Measurements from ENCODE around the gene SKIDA1.

The SKIDA1 gene

GRCh38 chr10:21506351-21506750 is 19.1 kb downstream of the SKIDA1 start:
- no peak for TF ChIP-seq REST (IDR thresholded peaks at IDR 0.05; ENCODE audit: insufficient read depth in 1 of 2, low read depth in 2 of 2, low read length in 2 of 2)
- no peak for TF ChIP-seq SIN3A (IDR thresholded peaks at IDR 0.05; ENCODE audit: borderline replicate concordance, insufficient read depth, low read length)
- TF ChIP-seq FOXP2 (optimal IDR thresholded peaks at IDR 0.05; ENCODE audit: borderline replicate concordance, extremely low read depth, extremely low read length, insufficient read depth) = no peak
- no peak for TF ChIP-seq TAF1 (IDR thresholded peaks at IDR 0.05; ENCODE audit: borderline replicate concordance, insufficient read depth, low read length)
- no peak; the same call in 1 of the 2 replicates for TF ChIP-seq POLR2AphosphoS5 (IDR thresholded peaks at IDR 0.05; ENCODE audit: low read depth, low read length)

GRCh38 chr10:21505711-21506278 is 19.7 kb downstream of the SKIDA1 start:
- TF ChIP-seq REST (IDR thresholded peaks at IDR 0.05; ENCODE audit: insufficient read depth in 1 of 2, low read depth in 2 of 2, low read length in 2 of 2) = no peak

GRCh38 chr10:21503542-21503941 is 21.9 kb downstream of the SKIDA1 start:
- TF ChIP-seq REST (IDR thresholded peaks at IDR 0.05; ENCODE audit: insufficient read depth in 1 of 2, low read depth in 2 of 2, low read length in 2 of 2) (no peak), POLR2AphosphoS5 (IDR thresholded peaks at IDR 0.05; ENCODE audit: low read depth, low read length) (no peak), TAF1 (IDR thresholded peaks at IDR 0.05; ENCODE audit: borderline replicate concordance, insufficient read depth, low read length) (no peak), SIN3A (IDR thresholded peaks at IDR 0.05; ENCODE audit: borderline replicate concordance, insufficient read depth, low read length) (no peak), FOXP2 (optimal IDR thresholded peaks at IDR 0.05; ENCODE audit: borderline replicate concordance, extremely low read depth, extremely low read length, insufficient read depth) (no peak)

- TF ChIP-seq POLR2AphosphoS5 (IDR thresholded peaks at IDR 0.05; ENCODE audit: low read depth, low read length) = no peak
- no peak for TF ChIP-seq REST (IDR thresholded peaks at IDR 0.05; ENCODE audit: insufficient read depth in 1 of 2, low read depth in 2 of 2, low read length in 2 of 2)
- TF ChIP-seq SIN3A (IDR thresholded peaks at IDR 0.05; ENCODE audit: borderline replicate concordance, insufficient read depth, low read length) = no peak
- TF ChIP-seq FOXP2 (optimal IDR thresholded peaks at IDR 0.05; ENCODE audit: borderline replicate concordance, extremely low read depth, extremely low read length, insufficient read depth) = no peak
Measured at GRCh38 chr10:21502348-21502740, 23.1 kb downstream of the SKIDA1 start.

GRCh38 chr10:21501731-21502347 is 23.6 kb downstream of the SKIDA1 start:
- no peak for TF ChIP-seq REST (IDR thresholded peaks at IDR 0.05; ENCODE audit: insufficient read depth in 1 of 2, low read depth in 2 of 2, low read length in 2 of 2)

Data from PFSK-1 (cell line).